Hair follicle dermal papilla cell (primary cell): ENCODE results near the gene ZNF408. TPM values are rescaled to one million over a fixed set of nuclear protein-coding genes. Genes with fewer than 3 reads are reported as not detected.

Source experiments
- small RNA-seq: library from RNA; depleted of rRNA; stranded (forward); fragments of <200 nt; gene quantifications from one replicate; pipeline ENCODE3, GENCODE V24; 2012
- total RNA-seq: library from RNA; depleted of rRNA; stranded (reverse); fragments of >200 nt; gene quantifications from 2 replicates; pipeline ENCODE4 v1.2.3, GENCODE V29; 2012

Gene ZNF408
- total RNA-seq: 17.5 and 17.8 TPM in 2 replicates

DNA sequence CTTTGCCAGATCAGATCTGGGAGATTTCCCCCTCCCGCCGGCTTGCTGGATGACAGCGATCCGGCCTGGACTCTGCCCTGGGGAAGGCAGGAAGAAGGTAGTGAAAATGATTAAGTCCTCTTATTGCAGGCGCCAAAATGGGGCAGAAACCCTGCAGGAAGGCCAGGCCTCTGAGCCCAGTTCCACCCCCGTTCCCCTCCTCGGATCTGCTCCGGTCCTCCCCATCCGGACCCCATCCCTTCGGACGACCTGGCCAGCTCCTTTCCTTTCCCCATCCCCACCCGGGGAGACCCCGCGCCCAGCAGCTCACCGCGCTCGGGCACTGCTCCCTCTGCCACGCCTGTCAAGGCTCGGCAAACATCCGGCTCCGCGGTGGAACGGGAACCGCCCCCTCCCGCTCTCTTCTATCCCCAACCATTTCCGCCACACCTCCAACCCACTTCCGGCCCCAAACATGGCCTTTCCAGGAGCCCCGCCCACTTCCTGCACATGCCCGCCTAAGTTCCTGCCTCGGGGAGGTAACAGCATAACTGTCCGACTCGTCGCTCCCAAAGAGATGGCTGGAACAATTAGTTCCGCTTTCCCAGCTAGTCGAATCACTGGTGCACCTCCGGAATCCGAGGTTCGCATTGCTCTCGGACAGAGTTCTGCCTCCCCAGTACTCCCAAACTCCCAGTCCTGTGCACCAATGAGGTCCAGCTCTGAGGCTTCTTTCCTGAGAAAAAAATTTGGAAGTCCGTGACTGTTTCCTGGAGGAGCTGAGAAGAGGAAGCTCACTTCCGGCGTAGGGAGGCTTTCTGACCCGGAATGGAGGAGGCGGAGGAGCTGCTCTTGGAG is at the start of gene ZNF408, which contains the start of gene ARHGAP1:
Gene ZNF408 (plus strand): TSS at position 791 of the 837 bp plus-strand sequence. CDS start 17 bp downstream, at position 808.
Gene ARHGAP1 (minus strand): TSS at position 379 of the 837 bp plus-strand sequence. CDS start 4,512 bp downstream, outside the sequence.

DNA sequence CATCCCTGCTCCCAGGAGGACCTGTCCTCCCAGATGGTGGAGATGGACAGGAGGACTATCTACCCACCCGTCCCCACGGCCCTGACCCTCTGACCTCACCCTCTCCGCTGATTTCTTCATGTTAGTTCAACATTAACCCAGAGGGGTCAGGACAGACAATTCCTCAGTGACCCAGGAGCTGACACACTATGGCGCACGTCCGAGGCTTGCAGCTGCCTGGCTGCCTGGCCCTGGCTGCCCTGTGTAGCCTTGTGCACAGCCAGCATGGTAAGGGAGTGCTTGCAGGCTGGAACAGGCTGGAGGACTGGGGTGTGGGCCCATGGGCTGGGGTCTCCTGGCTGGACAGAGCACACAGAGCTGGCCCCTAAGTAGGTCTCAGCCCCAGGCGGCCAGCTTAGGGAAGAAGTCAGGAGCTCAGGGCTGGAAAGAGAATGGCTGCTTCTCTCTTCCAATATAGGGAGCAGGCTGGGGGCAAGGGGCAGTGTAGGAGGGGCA is 18.3 kb downstream of the ZNF408 start, which contains the start of gene F2:
Gene F2 (plus strand): TSS at position 166 of the 495 bp plus-strand sequence. CDS start 23 bp downstream, at position 189.

Small RNA genes within 50 kb of the gene (small RNA-seq; reads per million reads assigned to genes)
- 7.8 reads per million, percentile 87 among the genes with 10 or more reads in this experiment for gene MIR5582

Other genes with a start within 250 kb of the ZNF408 start
- gene AMBRA1, start 107.0 kb upstream of the ZNF408 start, total RNA-seq: 40.4 and 46.9 TPM in 2 replicates
- 6.1 and 7.3 TPM in 2 replicates for gene HARBI1, start 83.8 kb upstream of the ZNF408 start, total RNA-seq
- 69.1 and 73.2 TPM in 2 replicates for gene ATG13, start 83.5 kb upstream of the ZNF408 start, total RNA-seq
- 53.5 and 64.0 TPM in 2 replicates for gene ARHGAP1, start 412 bp upstream of the ZNF408 start, total RNA-seq
- gene F2, start 18.2 kb downstream of the ZNF408 start, total RNA-seq: not detected in 2 replicates
- 60.6 and 61.0 TPM in 2 replicates for gene CKAP5, start 145.2 kb downstream of the ZNF408 start, total RNA-seq
- gene LRP4, start 217.5 kb downstream of the ZNF408 start, total RNA-seq: 5.2 and 8.4 TPM in 2 replicates
- gene CSTPP1, start 235.7 kb downstream of the ZNF408 start, total RNA-seq: 32.5 and 36.7 TPM in 2 replicates